ENCODE results near the gene ACTN1.

Gene ACTN1

GRCh38 chr14:68965261-68965761 lies 13.8 kb downstream of the ACTN1 start:
- no peak for DNase-seq (ENCODE audit: extremely low spot score)
- POLR2A ChIA-PET, result no interaction called here
- CTCF ChIA-PET, result no interaction called here
- TF ChIP-seq CTBP1 (IDR thresholded peaks at IDR 0.05; ENCODE audit: borderline replicate concordance) (no peak), LEF1 (IDR thresholded peaks at IDR 0.05; ENCODE audit: borderline replicate concordance) (no peak), FOXM1 (IDR thresholded peaks at IDR 0.05; ENCODE audit: borderline replicate concordance) (no peak), ARNT (IDR thresholded peaks at IDR 0.05) (no peak), NFRKB (IDR thresholded peaks at IDR 0.05) (no peak), ZNF384 (IDR thresholded peaks at IDR 0.05) (no peak), TARDBP (IDR thresholded peaks at IDR 0.05) (no peak), ELF4 (IDR thresholded peaks at IDR 0.05) (no peak), BHLHE40 (IDR thresholded peaks at IDR 0.05; ENCODE audit: borderline replicate concordance) (no peak), L3MBTL2 (conservative IDR thresholded peaks at IDR 0.05) (no peak), FOXA1 (IDR thresholded peaks at IDR 0.05) (no peak), SP1 (IDR thresholded peaks at IDR 0.05) (no peak), HDGF (IDR thresholded peaks at IDR 0.05; ENCODE audit: borderline replicate concordance) (no peak), SUZ12 (IDR thresholded peaks at IDR 0.05) (no peak), FOXK2 (IDR thresholded peaks at IDR 0.05) (no peak)
- TF ChIP-seq, protein P1, sequence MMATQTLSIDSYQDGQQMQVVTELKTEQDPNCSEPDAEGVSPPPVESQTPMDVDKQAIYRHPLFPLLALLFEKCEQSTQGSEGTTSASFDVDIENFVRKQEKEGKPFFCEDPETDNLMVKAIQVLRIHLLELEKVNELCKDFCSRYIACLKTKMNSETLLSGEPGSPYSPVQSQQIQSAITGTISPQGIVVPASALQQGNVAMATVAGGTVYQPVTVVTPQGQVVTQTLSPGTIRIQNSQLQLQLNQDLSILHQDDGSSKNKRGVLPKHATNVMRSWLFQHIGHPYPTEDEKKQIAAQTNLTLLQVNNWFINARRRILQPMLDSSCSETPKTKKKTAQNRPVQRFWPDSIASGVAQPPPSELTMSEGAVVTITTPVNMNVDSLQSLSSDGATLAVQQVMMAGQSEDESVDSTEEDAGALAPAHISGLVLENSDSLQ (IDR thresholded peaks at IDR 0.05), result no peak

DNA sequence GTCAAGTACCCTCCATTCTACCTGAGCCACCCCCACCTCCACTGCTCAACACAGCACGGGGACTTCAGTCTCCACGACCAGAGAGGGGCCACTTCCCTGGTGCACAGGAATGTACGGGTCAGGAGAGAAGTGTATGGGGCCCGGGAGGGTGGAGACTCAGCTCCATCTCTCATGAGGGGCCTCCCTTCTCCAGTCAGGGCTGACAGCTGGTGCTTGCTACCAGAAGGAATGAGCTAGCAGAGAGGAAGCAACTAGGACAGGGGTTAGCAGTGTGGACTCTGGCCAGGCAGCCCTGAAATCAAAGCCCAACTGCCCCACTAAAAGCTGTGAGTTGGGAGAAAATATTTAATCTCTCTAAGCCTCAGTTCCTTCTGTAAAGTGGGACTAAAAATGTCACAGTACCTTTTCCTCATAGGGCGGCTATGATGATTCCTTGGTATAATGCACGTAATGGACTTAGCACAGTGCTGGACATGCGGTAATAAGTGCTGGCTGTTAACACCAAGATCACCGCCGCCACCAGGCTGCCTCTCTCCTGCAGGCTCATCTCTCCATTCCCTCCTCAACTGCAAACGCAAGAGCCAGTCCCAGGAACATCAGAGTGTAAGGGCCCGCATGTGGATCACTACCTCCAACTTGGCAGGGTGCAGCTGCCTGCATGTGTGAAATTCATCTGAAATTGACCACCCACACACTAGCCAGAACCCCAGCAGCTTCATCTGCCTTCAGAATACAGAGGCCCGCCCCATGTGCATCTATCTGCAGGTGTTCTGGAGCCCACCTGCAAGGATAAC lies 14.6 kb downstream of the ACTN1 start:
- TF ChIP-seq LEF1 (IDR thresholded peaks at IDR 0.05; ENCODE audit: borderline replicate concordance) (no peak), SUZ12 (IDR thresholded peaks at IDR 0.05) (no peak), HDGF (IDR thresholded peaks at IDR 0.05; ENCODE audit: borderline replicate concordance) (no peak), NFRKB (IDR thresholded peaks at IDR 0.05) (no peak), SP1 (IDR thresholded peaks at IDR 0.05) (no peak)
- POLR2A ChIA-PET, result no interaction called here
- CTCF ChIA-PET, result no interaction called here
- no peak for DNase-seq (ENCODE audit: extremely low spot score)

DNA sequence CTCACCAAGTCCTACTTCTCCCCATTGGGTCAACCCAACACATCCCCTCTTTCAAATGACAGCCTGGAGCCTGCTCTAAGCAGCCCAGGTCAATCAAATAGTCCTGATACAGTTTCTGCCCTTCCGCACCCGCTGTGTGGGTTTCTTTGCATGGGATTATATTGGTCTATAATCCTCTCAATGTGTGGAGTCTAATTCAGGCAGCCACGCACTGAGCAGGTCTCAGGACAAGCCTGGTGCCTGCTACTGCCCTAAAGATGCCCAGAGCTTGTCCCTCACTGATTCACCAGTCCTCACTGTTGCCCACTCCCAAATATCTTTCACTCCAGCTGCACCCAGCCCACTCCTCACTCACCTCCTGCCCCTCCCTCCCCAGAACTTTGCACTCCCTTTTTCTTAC lies 16.4 kb downstream of the ACTN1 start:
- ChIA-PET CTCF (no interaction called here), POLR2A (no interaction called here)
- no peak for TF ChIP-seq ELF4 (IDR thresholded peaks at IDR 0.05)
- no peak for TF ChIP-seq NFRKB (IDR thresholded peaks at IDR 0.05)
- TF ChIP-seq L3MBTL2 (conservative IDR thresholded peaks at IDR 0.05), result no peak
- TF ChIP-seq ARNT (IDR thresholded peaks at IDR 0.05), result no peak
- no peak for TF ChIP-seq LEF1 (IDR thresholded peaks at IDR 0.05; ENCODE audit: borderline replicate concordance)
- TF ChIP-seq, protein P1 (IDR thresholded peaks at IDR 0.05), result no peak
- no peak for TF ChIP-seq TARDBP (IDR thresholded peaks at IDR 0.05)
- TF ChIP-seq FOXK2 (IDR thresholded peaks at IDR 0.05), result no peak
- no peak for TF ChIP-seq CTBP1 (IDR thresholded peaks at IDR 0.05; ENCODE audit: borderline replicate concordance)
- no peak for TF ChIP-seq SUZ12 (IDR thresholded peaks at IDR 0.05)
- TF ChIP-seq BHLHE40 (IDR thresholded peaks at IDR 0.05; ENCODE audit: borderline replicate concordance), result no peak
- no peak for TF ChIP-seq ZNF384 (IDR thresholded peaks at IDR 0.05)
- TF ChIP-seq HDGF (IDR thresholded peaks at IDR 0.05; ENCODE audit: borderline replicate concordance), result no peak
- TF ChIP-seq SP1 (IDR thresholded peaks at IDR 0.05), result no peak
- no peak for TF ChIP-seq FOXM1 (IDR thresholded peaks at IDR 0.05; ENCODE audit: borderline replicate concordance)
- no peak for TF ChIP-seq FOXA1 (IDR thresholded peaks at IDR 0.05)
- DNase-seq (ENCODE audit: extremely low spot score), result no peak

- DNase-seq (ENCODE audit: extremely low spot score), result peak; percentile 27
- ChIA-PET CTCF (no interaction called here), POLR2A (interaction anchor here (1.0 kb wide), 1 partner anchor 14 kb away, joined by 3 read pairs; no protein-coding TSS in a partner anchor)
- TF ChIP-seq BHLHE40 (IDR thresholded peaks at IDR 0.05; ENCODE audit: borderline replicate concordance) (no peak), LEF1 (IDR thresholded peaks at IDR 0.05; ENCODE audit: borderline replicate concordance) (no peak), HDGF (IDR thresholded peaks at IDR 0.05; ENCODE audit: borderline replicate concordance) (no peak), ARNT (IDR thresholded peaks at IDR 0.05) (no peak), FOXA1 (IDR thresholded peaks at IDR 0.05) (no peak), SUZ12 (IDR thresholded peaks at IDR 0.05) (no peak), CTBP1 (IDR thresholded peaks at IDR 0.05; ENCODE audit: borderline replicate concordance) (no peak), L3MBTL2 (conservative IDR thresholded peaks at IDR 0.05) (no peak)
- TF ChIP-seq, protein P1 (IDR thresholded peaks at IDR 0.05), result no peak
Measured at GRCh38 chr14:68961781-68962584, 17.1 kb downstream of the ACTN1 start.

DNA sequence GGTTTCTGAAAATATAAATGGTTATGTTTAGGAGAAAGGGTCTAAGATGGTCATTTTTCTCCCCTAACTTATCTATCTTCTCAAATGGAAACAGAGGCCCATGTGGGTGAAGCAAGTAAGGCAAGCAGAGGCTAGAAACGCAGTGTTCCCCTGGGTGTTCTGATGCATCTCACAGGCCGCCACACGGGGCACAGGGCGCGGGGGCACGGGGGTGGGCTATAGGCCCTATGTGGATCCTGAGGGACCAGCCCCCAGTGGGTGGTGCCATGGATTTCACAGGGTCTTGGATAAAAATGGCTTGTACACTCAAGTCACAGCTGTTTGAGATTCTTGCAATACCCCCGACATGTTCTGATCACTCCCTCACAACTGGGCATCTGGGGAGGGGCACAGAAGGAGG lies 17.7 kb downstream of the ACTN1 start:
- no peak for DNase-seq (ENCODE audit: extremely low spot score)
- TF ChIP-seq FOXK2 (IDR thresholded peaks at IDR 0.05), result no peak
- no peak for TF ChIP-seq L3MBTL2 (conservative IDR thresholded peaks at IDR 0.05)
- TF ChIP-seq BHLHE40 (IDR thresholded peaks at IDR 0.05; ENCODE audit: borderline replicate concordance), result no peak
- no peak for TF ChIP-seq TARDBP (IDR thresholded peaks at IDR 0.05)
- TF ChIP-seq NFRKB (IDR thresholded peaks at IDR 0.05), result no peak
- no peak for TF ChIP-seq ZNF384 (IDR thresholded peaks at IDR 0.05)
- no peak for TF ChIP-seq ARNT (IDR thresholded peaks at IDR 0.05)
- no peak for TF ChIP-seq CTBP1 (IDR thresholded peaks at IDR 0.05; ENCODE audit: borderline replicate concordance)
- TF ChIP-seq LEF1 (IDR thresholded peaks at IDR 0.05; ENCODE audit: borderline replicate concordance), result no peak
- POLR2A ChIA-PET, result interaction anchor here (1.0 kb wide), 1 partner anchor 14 kb away, joined by 3 read pairs; no protein-coding TSS in a partner anchor
- CTCF ChIA-PET, result no interaction called here
